B cell (primary cell): ENCODE measurements around the gene PLXNB2. TPM values are rescaled to one million over a fixed set of nuclear protein-coding genes. Genes with fewer than 3 reads are reported as not detected.

Experiments
- ATAC-seq: fragments of 200-7000 bp; cut with Tn5 transposase; one replicate; pipeline ENCODE4 v1.10.0; 2021; ENCODE audit warnings: low read depth, mild to moderate bottlenecking, moderate number of reproducible peaks, moderate library complexity
- CTCF ChIA-PET: fragments of 350-600 bp; sonication (Branson Sonifier 250); formaldehyde crosslinking; loops from one replicate; lab custom pipeline; 2021; ENCODE audit warnings: antibody characterized with exemption, inconsistent platforms; lab: Charles Lee
- POLR2A ChIA-PET: fragments of 350-600 bp; sonication (Branson Sonifier 250); formaldehyde crosslinking; loops from one replicate; lab custom pipeline; 2021; ENCODE audit warnings: antibody characterized with exemption; lab: Charles Lee
- DNase-seq: peaks from one replicate; pipeline ENCODE4 v3.0.0; 2013
- H2AFZ ChIP-seq: 2 replicates; pipeline ENCODE4 v1.6.1; 2012; ENCODE audit warnings: mild to moderate bottlenecking, low read depth, low read length; ENCODE audit not compliant: insufficient read depth, poor library complexity, severe bottlenecking
- H3K27ac ChIP-seq, 2 donors: 1 replicate in 1 of 2; 2 replicates in 1 of 2; pipeline ENCODE4 v1.5.1; 2012 to 2013; ENCODE audit warnings: low read length in 2 of 2, mild to moderate bottlenecking in 2 of 2, moderate library complexity in 1 of 2
- H3K27me3 ChIP-seq, 4 experiments: fragments of 200-600 bp in 1 of 4; sonication (generic) in 1 of 4; replicated peaks in 1 of 4; 1 replicate in 2 of 4; 2 replicates in 2 of 4; pipeline versions ENCODE4 v1.6.1 to v1.7.0; 2013 to 2016; ENCODE audit warnings: low read length in 3 of 4, mild to moderate bottlenecking in 2 of 4, mixed read lengths in 1 of 4, moderate library complexity in 1 of 4; ENCODE audit not compliant: insufficient read depth in 4 of 4, control insufficient read depth in 3 of 4; ENCODE audit errors: control extremely low read depth in 1 of 4
- H3K36me3 ChIP-seq, 2 experiments: replicated peaks in 1 of 2; 1 replicate in 1 of 2; 2 replicates in 1 of 2; pipeline versions ENCODE4 v1.6.1 to v1.7.1; 2013; ENCODE audit warnings: low read length in 1 of 2; ENCODE audit not compliant: insufficient read depth in 2 of 2, control insufficient read depth in 1 of 2; ENCODE audit errors: control extremely low read depth in 1 of 2, extremely low read depth in 1 of 2
- H3K4me1 ChIP-seq, 2 donors: fragments of 200-600 bp in 1 of 2; sonication (generic) in 1 of 2; 1 replicate in 1 of 2; 2 replicates in 1 of 2; pipeline versions ENCODE4 v1.5.1 to v1.6.1; 2013 to 2017; ENCODE audit warnings: low read length in 2 of 2; ENCODE audit not compliant: control insufficient read depth in 2 of 2, insufficient read depth in 2 of 2
- H3K4me2 ChIP-seq: replicated peaks from 2 replicates; pipeline ENCODE3; 2012; ENCODE audit warnings: mild to moderate bottlenecking, low read depth, low read length; ENCODE audit not compliant: poor library complexity, severe bottlenecking
- H3K4me3 ChIP-seq, 5 experiments: fragments of 200-600 bp in 1 of 5; sonication (generic) in 1 of 5; 1 replicate in 3 of 5; 2 replicates in 2 of 5; pipeline versions ENCODE4 v1.5.1 to v1.7.0; 2011 to 2016; ENCODE audit warnings: low read length in 4 of 5, mild to moderate bottlenecking in 4 of 5, low read depth in 2 of 5, control low read depth in 1 of 5, moderate library complexity in 1 of 5; ENCODE audit not compliant: insufficient read depth in 1 of 5; ENCODE audit errors: control extremely low read depth in 1 of 5, extremely low read depth in 1 of 5
- H3K79me2 ChIP-seq: fragments of 200-600 bp; sonication (generic); one replicate; pipeline ENCODE4 v1.6.0; 2016; ENCODE audit warnings: low read length; ENCODE audit not compliant: control insufficient read depth, insufficient read depth
- H3K9ac ChIP-seq: fragments of 200-600 bp; sonication (generic); 2 replicates; pipeline ENCODE4 v1.6.1; 2017; ENCODE audit warnings: mild to moderate bottlenecking, low read length, moderate library complexity
- H3K9me3 ChIP-seq, 3 donors: one replicate each; pipeline versions ENCODE4 v1.6.1 to v1.7.1; 2013; ENCODE audit warnings: low read length in 2 of 3; ENCODE audit not compliant: control insufficient read depth in 2 of 3, insufficient read depth in 1 of 3; ENCODE audit errors: control extremely low read depth in 1 of 3
- H4K20me1 ChIP-seq: 2 replicates; pipeline ENCODE4 v1.6.0; 2012; ENCODE audit warnings: mild to moderate bottlenecking, low read length; ENCODE audit not compliant: insufficient read depth, control insufficient read depth, poor library complexity, severe bottlenecking
- H3K27ac Mint-ChIP-seq: one replicate; pipeline ENCODE4 v1.8.0; 2021; ENCODE audit warnings: mixed read lengths
- H3K27me3 Mint-ChIP-seq: one replicate; pipeline ENCODE4 v1.8.0; 2021; ENCODE audit warnings: mixed read lengths
- H3K4me1 Mint-ChIP-seq: one replicate; pipeline ENCODE4 v1.8.0; 2021; ENCODE audit warnings: mixed read lengths
- H3K4me3 Mint-ChIP-seq: one replicate; pipeline ENCODE4 v1.8.0; 2021; ENCODE audit warnings: mixed read lengths
- H3K9me3 Mint-ChIP-seq: one replicate; pipeline ENCODE4 v1.8.0; 2022; ENCODE audit warnings: mixed read lengths; ENCODE audit not compliant: insufficient read depth
- CTCF ChIP-seq: fragments of 200-600 bp; IDR thresholded peaks from one replicate; pipeline ENCODE4 v1.8.0; 2022; ENCODE audit warnings: antibody characterized with exemption, mild to moderate bottlenecking
- EZH2 ChIP-seq: IDR thresholded peaks from 2 replicates; pipeline ENCODE4 v1.6.1; 2012; ENCODE audit warnings: borderline replicate concordance, low read depth, mild to moderate bottlenecking, moderate library complexity, low read length; ENCODE audit not compliant: insufficient read depth, poor library complexity, severe bottlenecking
- WGBS: methylation state at CpG from one replicate; pipeline ENCODE4 v1.1.5; 2013; ENCODE audit warnings: missing lambda C conversion rate; ENCODE audit not compliant: insufficient coverage; 5-methylcytosine and 5-hydroxymethylcytosine counted together
- intact Hi-C: fragments of 100-400 bp; cut with micrococcal nuclease; formaldehyde crosslinking; loops from one replicate; pipeline ENCODE4 v1.10.0; 2022
- polyA plus RNA-seq: library from polyadenylated mRNA; depleted of rRNA; stranded (reverse); fragments of >200 nt; gene quantifications from 2 replicates; pipeline ENCODE4 v1.2.3, GENCODE V29; 2012
- total RNA-seq, 2 donors: library from RNA; stranded (reverse); fragments of 120-200 nt in 1 of 2; gene quantifications; 1 replicate in 1 of 2; 2 replicates in 1 of 2; pipeline versions ENCODE4 v1.2.3 to v1.2.4, GENCODE V29; 2013 to 2022

PLXNB2 gene
- total and polyA plus RNA-seq, 2 donors (not counting 1 experiment from before 2014, with no cell fraction given) = 5.2 to 31.4 TPM

- no peaks in the 10 kb centered on the region for H3K27me3 Mint-ChIP-seq
- CTCF ChIA-PET = interaction anchor here (0.7 to 3.8 kb wide), 24 partner anchors 9 to 370 kb away, joined by 3 to 52 read pairs (median 5); partner anchors contain the start of genes DENND6B, MAPK12, SCO2 and SYCE3
- no peaks in the 10 kb centered on the region for H3K9me3 ChIP-seq
- H3K36me3 ChIP-seq = peaks cover 0 to 21% of the 10 kb centered on the region in 2 experiments
- no peak for TF ChIP-seq EZH2
- peaks cover 20% of the 10 kb centered on the region for H3K79me2 ChIP-seq
- H3K27ac Mint-ChIP-seq = peak overlapping the region; percentile 67
- H4K20me1 ChIP-seq = peaks cover 34% of the 10 kb centered on the region
- WGBS = 4% methylated on average over 36 of the region's 36 CpGs
- H3K4me2 ChIP-seq = peak overlapping the region; percentile 95
- H3K27ac ChIP-seq = peak overlapping the region; percentile 29 to 49
- POLR2A ChIA-PET = interaction anchor here (0.5 to 3.1 kb wide), 8 partner anchors 18 to 369 kb away, joined by 3 to 12 read pairs (median 4); partner anchors contain the start of gene SCO2
- H3K4me1 ChIP-seq = peaks cover 14 to 40% of the 10 kb centered on the region in 2 donors
- peak overlapping the region; percentile 79 for H3K9ac ChIP-seq
- ATAC-seq (no peak), DNase-seq (peak; percentile 68)
- no peaks in the 10 kb centered on the region for H3K27me3 ChIP-seq
- peak overlapping the region in 4 of 5 experiments; percentile 69 to 81 (median 80) for H3K4me3 ChIP-seq
- peaks cover 24% of the 10 kb centered on the region for H3K4me1 Mint-ChIP-seq
- intact Hi-C loops = loop anchor here (1.0 to 5.0 kb wide), 6 partner anchors 7 to 331 kb away; partner anchors contain the start of genes CHKB, DENND6B and MAPK11
- peak overlapping the region; percentile 86 for H3K4me3 Mint-ChIP-seq
- no peaks in the 10 kb centered on the region for H3K9me3 Mint-ChIP-seq
- peak overlapping the region; percentile 83 for H2AFZ ChIP-seq
Observed at GRCh38 chr22:50251477-50252081, 55.9 kb downstream of the PLXNB2 start.

GRCh38 chr22:50250555-50251476 is 56.6 kb downstream of the PLXNB2 start, which contains the start of gene HDAC10:
TSS of gene HDAC10 (minus strand) at chr22:50251265. CDS start at chr22:50251032, 233 bp downstream.
- no peak for TF ChIP-seq EZH2
- TF ChIP-seq CTCF = no peak
- Histone ChIP-seq H2AFZ (peak within 1 kb of the TSS; percentile 83), H3K4me3 (peak within 1 kb of the TSS; percentile 56 to 81 (median 79)), H3K27me3 (no peaks in the 10 kb centered on the region), H3K4me2 (peak within 1 kb of the TSS; percentile 95), H3K4me1 (peaks cover 15 to 44% of the 10 kb centered on the region in 2 donors), H3K79me2 (peaks cover 27% of the 10 kb centered on the region), H3K9ac (peak within 1 kb of the TSS; percentile 79), H3K36me3 (peaks cover 0 to 29% of the 10 kb centered on the region in 2 experiments), H3K27ac (peak within 1 kb of the TSS; percentile 41 to 49), H3K9me3 (no peaks in the 10 kb centered on the region), H4K20me1 (peaks cover 38% of the 10 kb centered on the region)
- no peaks in the 10 kb centered on the region for H3K9me3 Mint-ChIP-seq
- CTCF ChIA-PET = interaction anchor here (0.7 to 3.8 kb wide), 25 partner anchors 8 to 370 kb away, joined by 3 to 52 read pairs (median 5); partner anchors contain the start of genes DENND6B, MAPK12, SCO2 and SYCE3
- ATAC-seq (peak; percentile 84), DNase-seq (peak; percentile 85)
- H3K27me3 Mint-ChIP-seq = no peaks in the 10 kb centered on the region
- H3K4me3 Mint-ChIP-seq = peak within 1 kb of the TSS; percentile 86
- H3K4me1 Mint-ChIP-seq = peaks cover 24% of the 10 kb centered on the region
- POLR2A ChIA-PET = interaction anchor here (0.5 to 3.1 kb wide), 8 partner anchors 18 to 370 kb away, joined by 3 to 12 read pairs (median 4); partner anchors contain the start of gene SCO2
- whole genome bisulfite sequencing = under 1% methylated on average over 81 of the region's 81 CpGs
- intact Hi-C loops = loop anchor here (5.0 kb wide), 1 partner anchor 331 kb away; the partner anchor contains the start of gene CHKB
- H3K27ac Mint-ChIP-seq = peak within 1 kb of the TSS; percentile 76
